Thyroid gland (tissue), 4 donors: Measurements from ENCODE around the gene DISC1. TPM values are rescaled to one million over a fixed set of nuclear protein-coding genes. Genes with fewer than 3 reads are reported as not detected.

ENCODE experiments used
- DNase-seq, 2 donors: peaks; one replicate each; pipeline ENCODE4 v3.0.0-alpha.2; 2019
- H3K27ac ChIP-seq, 3 donors: fragments of 200-600 bp; sonication (generic); 1 replicate in 2 of 3; 2 replicates in 1 of 3; pipeline ENCODE4 v1.5.1; 2016 to 2019; ENCODE audit warnings: mild to moderate bottlenecking in 1 of 3, moderate library complexity in 1 of 3
- H3K27me3 ChIP-seq: fragments of 200-600 bp; sonication (generic); one replicate; pipeline ENCODE4 v1.5.1; 2019
- H3K36me3 ChIP-seq, 2 donors: fragments of 200-600 bp; sonication (generic); one replicate each; pipeline ENCODE4 v1.5.1; 2016 to 2019
- H3K4me1 ChIP-seq, 2 donors: fragments of 200-600 bp; sonication (generic); one replicate each; pipeline ENCODE4 v1.5.1; 2017 to 2019
- H3K4me3 ChIP-seq, 3 donors: fragments of 200-600 bp; sonication (generic); replicated peaks in 1 of 3; 1 replicate in 2 of 3; 2 replicates in 1 of 3; pipeline ENCODE4 v1.5.1; 2016; ENCODE audit warnings: mild to moderate bottlenecking in 1 of 3
- H3K9me3 ChIP-seq: fragments of 200-600 bp; sonication (generic); one replicate; pipeline ENCODE4 v1.5.1; 2017
- CTCF ChIP-seq, 6 experiments: fragments of 200-600 bp in 3 of 6; fragments of 450-650 bp in 3 of 6; sonication (generic) in 3 of 6; IDR thresholded peaks; one replicate each; pipeline ENCODE4 v1.5.1; 2016 to 2019; ENCODE audit warnings: antibody characterized with exemption in 6 of 6, mild to moderate bottlenecking in 2 of 6, inconsistent platforms in 1 of 6, moderate library complexity in 1 of 6
- POLR2A ChIP-seq, 2 donors: fragments of 450-650 bp; IDR thresholded peaks; one replicate each; pipeline ENCODE4 v1.6.1; 2017; ENCODE audit warnings: antibody characterized with exemption in 2 of 2, mild to moderate bottlenecking in 2 of 2, moderate library complexity in 1 of 2
- WGBS, 2 donors: methylation state at CpG; one replicate each; pipeline ENCODE4 v1.1.5; 2017; 5-methylcytosine and 5-hydroxymethylcytosine counted together
- intact Hi-C: fragments of 100-400 bp; cut with DNase I; formaldehyde crosslinking; loops from one replicate; pipeline ENCODE4 v1.15.1; 2023
- total RNA-seq, 4 donors: library from RNA; depleted of rRNA; stranded (reverse); fragments of >200 nt; gene quantifications; one replicate each; pipeline ENCODE4 v1.2.3, GENCODE V29; 2016

DISC1 gene
- total RNA-seq, 4 donors from 2014 or later = 6.9 to 17.7 (median 9.8) TPM

DNA sequence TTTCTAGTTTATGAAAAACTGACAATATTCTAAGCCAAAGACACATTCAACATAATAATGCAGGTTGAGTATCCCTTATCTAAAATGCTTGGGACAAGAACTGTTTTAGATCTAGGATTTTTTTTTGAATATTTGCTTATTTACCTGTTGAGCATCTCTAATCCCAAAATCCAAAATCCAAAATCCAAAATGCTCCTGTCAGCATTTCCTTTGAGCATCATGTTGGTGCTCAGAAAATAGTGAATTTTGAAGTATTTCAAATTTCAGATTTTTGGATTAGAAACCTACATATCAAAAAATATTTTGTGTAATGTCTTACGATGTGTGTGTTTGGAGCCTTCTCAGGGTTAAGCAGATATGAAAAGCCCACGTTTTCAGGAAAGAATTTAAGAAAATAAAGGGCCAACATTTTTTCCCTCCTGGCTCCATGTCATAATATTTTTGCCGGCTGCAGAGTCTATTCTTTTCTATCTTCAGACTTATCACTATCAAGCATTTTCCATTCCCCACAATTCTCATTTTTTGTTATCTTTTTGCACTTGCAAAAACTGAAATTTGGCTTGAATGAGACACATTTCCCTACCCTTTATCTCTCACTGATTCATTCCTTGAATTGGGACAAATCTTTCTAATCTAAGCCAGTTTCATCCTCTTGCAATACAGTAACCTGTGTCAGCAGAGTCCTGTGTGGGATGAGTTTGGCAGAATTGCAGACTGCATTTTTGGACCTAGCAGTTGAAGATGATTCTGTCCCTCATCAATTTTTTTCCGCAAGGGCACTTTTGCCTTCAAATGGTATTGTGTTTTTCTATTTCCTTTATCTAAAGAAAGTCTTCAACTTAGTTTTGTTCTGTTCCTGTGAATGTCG, 233.9 kb downstream of the DISC1 start:
- DNase-seq = no peak
- intact Hi-C loops = loop anchor here (10.0 kb wide), 1 partner anchor 764 kb away; no protein-coding TSS in a partner anchor
- H3K4me3 ChIP-seq = no peak overlapping the region
- no peak overlapping the region for H3K27ac ChIP-seq
- WGBS, 2 donors = 74 to 85% methylated on average over 5 of the region's 5 CpGs
- H3K9me3 ChIP-seq = no peaks in the 10 kb centered on the region
- no peaks in the 10 kb centered on the region for H3K27me3 ChIP-seq
- H3K36me3 ChIP-seq = no peaks in the 10 kb centered on the region
- H3K4me1 ChIP-seq = peaks cover 0 to 9% of the 10 kb centered on the region in 2 donors
- no peak for TF ChIP-seq CTCF (IDR thresholded peaks at IDR 0.05)

- no peaks in the 10 kb centered on the region for H3K9me3 ChIP-seq
- no peak for DNase-seq
- H3K36me3 ChIP-seq = no peaks in the 10 kb centered on the region
- no peak overlapping the region for H3K27ac ChIP-seq
- WGBS, 2 donors = 79 to 81% methylated on average over 7 of the region's 7 CpGs
- no peak for TF ChIP-seq POLR2A (IDR thresholded peaks at IDR 0.05)
- no peak for TF ChIP-seq CTCF (IDR thresholded peaks at IDR 0.05)
- H3K4me1 ChIP-seq = peaks cover 1 to 11% of the 10 kb centered on the region in 2 donors
- no peak overlapping the region for H3K4me3 ChIP-seq
- no peaks in the 10 kb centered on the region for H3K27me3 ChIP-seq
- intact Hi-C loops = loop anchor here (10.0 kb wide), 1 partner anchor 763 kb away; no protein-coding TSS in a partner anchor
Observed at GRCh38 chr1:231861541-231862481, 235.2 kb downstream of the DISC1 start.

DNA sequence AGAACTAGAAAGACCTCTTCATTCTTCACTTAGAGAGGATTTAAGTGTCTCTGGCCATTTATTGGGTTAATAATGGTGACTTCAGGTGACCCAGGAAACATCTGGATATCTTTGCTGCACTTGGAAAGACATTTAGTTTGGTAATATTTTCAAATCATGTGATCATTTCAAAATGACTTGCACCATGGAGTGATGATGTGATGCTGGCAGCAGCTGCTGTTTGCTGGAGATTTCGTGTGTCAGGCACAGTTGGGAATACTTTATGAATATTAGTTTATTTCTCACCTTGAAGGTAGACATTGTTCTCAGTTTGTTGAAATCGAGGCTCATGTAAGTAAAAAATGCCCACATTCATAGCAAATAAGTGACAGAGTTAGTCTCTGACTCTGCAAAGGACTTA, 236.0 kb downstream of the DISC1 start:
- Histone ChIP-seq H3K4me1 (peaks cover 9 to 13% of the 10 kb centered on the region in 2 donors), H3K27ac (no peak overlapping the region), H3K4me3 (no peak overlapping the region), H3K9me3 (no peaks in the 10 kb centered on the region), H3K27me3 (no peaks in the 10 kb centered on the region), H3K36me3 (no peaks in the 10 kb centered on the region)
- intact Hi-C loops = loop anchor here (10.0 kb wide), 1 partner anchor 762 kb away; no protein-coding TSS in a partner anchor
- WGBS, 2 donors = 76 to 93% methylated on average over 2 of the region's 2 CpGs
- no peak for TF ChIP-seq POLR2A (IDR thresholded peaks at IDR 0.05)
- DNase-seq = no peak

DNA sequence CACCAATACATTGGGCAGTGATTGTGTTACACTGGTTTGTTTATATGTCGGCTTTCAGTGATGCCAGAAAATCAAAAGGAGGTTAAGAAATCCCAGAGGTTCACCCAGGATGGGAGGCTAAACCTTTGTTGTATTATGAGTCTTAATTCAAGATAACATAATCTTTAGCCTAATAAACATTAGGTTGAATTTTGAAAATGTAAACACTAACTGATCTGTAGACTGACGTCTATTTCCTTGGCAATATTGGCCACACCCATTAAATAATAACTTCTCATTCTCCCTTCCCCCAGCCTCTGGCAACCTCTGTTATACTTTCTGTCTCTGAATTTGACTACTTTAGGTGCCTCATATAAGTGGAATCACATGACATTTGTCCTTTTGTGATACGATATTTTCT, 238.7 kb downstream of the DISC1 start:
- intact Hi-C loops = loop anchor here (10.0 kb wide), 1 partner anchor 759 kb away; no protein-coding TSS in a partner anchor

More for the DNA sequence above, 238.7 kb downstream of the DISC1 start:
- TF ChIP-seq POLR2A (IDR thresholded peaks at IDR 0.05) (no peak), CTCF (IDR thresholded peaks at IDR 0.05) (no peak)
- H3K4me1 ChIP-seq = peaks cover 16 to 17% of the 10 kb centered on the region in 2 donors
- DNase-seq = no peak
- H3K4me3 ChIP-seq = no peak overlapping the region
- WGBS, 2 donors = 81 to 85% methylated on average over 3 of the region's 3 CpGs
- H3K9me3 ChIP-seq = no peaks in the 10 kb centered on the region
- H3K27me3 ChIP-seq = no peaks in the 10 kb centered on the region
- no peaks in the 10 kb centered on the region for H3K36me3 ChIP-seq
- H3K27ac ChIP-seq = no peak overlapping the region
